HG02884 (cell line): ENCODE data around the gene NVL.
"Not testable (repeated sequence)": the region's sequence is repeated elsewhere in the genome, so short reads cannot be mapped to it uniquely, and the experiment has no call there.

Source experiments
- ATAC-seq: cut with Tn5 transposase; IDR thresholded peaks from one replicate; pipeline ENCODE4 v1.9.1; 2021; ENCODE audit warnings: mild to moderate bottlenecking, moderate library complexity; ENCODE audit not compliant: unreplicated experiment

NVL gene

DNA sequence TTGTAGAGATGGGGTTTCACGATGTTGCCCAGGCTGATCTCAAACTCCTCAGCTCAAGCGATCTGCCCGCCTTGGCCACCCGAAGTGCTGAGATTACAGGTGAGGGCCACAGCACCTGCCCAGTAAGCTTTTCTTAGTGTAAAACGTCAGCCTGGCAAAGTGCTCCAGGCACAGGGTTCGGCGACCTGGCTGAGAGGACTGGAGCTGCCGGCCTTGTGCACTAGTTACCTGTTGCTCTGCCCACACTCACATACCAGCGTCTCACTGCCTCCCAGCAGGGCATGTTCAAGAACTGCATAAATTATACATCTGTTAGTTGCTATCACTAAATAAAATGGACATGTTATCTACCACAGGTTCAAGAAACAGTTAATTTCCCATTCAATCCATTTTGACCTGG lies 91.8 kb downstream of the NVL start:
- ATAC-seq = no peak

DNA sequence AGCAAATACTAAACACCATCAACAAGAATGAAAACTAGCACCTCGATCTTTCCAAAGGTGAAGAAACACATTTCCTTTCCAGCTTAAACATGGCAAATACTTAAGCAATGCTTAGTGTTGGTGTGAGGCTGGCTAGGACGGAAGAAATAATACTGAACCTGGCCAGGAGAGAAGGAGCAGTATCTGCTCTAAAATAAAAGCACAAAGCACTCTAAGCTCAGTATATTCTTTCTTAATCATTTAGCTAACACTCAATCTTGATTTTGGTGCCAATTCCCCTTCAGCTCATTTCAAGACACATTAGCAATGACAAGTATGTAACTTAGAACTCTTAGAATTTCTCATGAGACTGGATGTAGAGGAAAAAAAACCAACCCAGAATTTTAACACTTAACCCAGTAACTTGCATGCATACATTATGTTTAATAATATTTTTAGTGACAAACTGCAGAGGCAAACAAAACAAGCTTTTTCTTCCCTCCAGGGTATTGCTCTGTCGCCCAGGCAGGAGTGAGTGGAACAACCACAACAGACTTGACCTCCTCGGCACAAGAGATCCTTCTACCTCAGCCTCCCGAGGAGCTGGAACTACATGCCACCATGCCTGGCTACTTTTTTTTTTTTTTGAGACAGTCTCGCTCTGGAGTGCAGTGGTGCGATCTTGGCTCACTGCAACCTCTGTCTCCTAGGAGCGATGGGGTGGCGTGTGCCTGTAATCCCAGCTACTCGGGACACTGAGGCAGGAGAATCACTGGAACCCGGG lies 92.7 kb downstream of the NVL start:
- no peak for ATAC-seq

DNA sequence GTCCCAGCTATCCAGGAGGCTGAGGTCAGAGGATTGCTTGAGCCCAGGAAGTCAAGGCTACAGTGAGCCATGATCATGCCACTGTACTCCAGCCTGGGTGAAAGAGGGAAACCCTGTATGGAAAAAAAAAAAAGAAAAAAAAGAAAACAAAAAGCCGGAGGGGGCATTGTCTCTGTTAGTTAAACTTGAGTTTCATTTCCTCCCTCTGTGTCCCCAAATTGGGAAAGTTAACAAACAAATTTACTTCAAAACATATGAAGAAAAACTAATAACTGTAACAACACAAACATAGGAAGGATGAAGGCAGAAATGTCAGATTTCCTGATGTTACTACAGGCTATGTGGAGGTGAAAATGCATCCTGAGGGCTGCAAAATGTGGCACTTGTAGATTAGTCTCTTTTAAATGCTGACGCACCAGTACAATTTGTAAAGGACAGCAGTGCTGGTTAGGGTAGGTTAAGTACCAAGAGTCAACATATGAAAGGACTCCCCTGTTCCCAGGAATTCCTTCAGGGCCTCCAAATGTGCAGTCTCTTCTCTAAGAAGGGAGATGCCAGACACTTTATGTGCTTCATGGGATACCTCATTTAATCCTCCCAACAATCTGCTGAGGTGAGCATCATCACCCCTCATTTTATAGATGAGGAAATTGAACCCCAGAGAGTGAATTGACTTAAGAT lies 94.0 kb downstream of the NVL start:
- ATAC-seq = no peak

DNA sequence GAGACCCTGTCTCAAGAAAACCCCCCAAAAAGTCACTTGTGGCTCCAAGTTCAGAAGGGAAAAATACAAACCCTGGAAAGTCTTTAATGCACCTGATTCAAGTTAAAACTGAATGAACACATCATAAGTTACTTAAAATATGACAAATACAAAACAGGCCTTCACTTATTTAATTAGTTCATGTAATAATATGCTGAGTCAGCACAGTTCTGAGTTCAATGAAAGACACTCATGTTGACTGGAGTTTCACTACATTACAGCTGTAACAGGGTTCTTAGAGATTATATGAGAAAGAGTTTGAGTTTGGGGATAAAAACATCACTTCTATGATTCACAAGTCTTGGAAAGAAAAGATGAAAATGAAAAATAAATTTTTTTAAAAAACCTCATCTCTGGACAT lies 96.0 kb downstream of the NVL start:
- no peak for ATAC-seq

DNA sequence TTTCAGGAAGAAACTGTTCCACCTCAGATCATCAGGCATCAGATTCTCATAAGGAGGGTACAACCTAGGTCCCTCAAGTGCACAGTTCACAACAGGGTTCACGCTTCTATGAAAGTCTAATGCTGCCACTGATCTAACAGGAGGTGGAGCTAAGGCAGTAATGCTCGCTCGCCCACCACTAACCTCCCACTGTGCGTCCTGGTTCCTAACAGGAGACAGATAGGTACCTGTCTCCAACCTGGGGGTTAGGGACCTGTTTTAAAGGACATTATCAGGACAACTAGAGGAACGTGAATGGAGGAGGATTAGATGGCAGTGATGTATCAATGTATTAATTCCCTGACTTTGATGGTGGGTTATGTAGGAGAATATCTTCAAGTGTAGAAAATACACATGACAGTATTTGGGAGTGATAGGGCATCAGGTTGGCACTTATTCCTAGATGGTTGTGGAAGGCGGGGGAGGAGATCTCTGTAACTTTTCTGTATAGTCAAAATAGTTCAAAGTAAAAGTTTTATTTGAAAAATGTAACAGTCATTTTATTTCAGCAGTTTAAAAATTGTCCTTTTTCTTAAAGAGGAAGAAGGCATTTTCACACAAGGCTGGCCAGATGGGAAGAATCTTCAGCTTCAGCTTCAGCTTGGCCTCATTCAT lies 103.0 kb downstream of the NVL start:
- ATAC-seq = no peak

DNA sequence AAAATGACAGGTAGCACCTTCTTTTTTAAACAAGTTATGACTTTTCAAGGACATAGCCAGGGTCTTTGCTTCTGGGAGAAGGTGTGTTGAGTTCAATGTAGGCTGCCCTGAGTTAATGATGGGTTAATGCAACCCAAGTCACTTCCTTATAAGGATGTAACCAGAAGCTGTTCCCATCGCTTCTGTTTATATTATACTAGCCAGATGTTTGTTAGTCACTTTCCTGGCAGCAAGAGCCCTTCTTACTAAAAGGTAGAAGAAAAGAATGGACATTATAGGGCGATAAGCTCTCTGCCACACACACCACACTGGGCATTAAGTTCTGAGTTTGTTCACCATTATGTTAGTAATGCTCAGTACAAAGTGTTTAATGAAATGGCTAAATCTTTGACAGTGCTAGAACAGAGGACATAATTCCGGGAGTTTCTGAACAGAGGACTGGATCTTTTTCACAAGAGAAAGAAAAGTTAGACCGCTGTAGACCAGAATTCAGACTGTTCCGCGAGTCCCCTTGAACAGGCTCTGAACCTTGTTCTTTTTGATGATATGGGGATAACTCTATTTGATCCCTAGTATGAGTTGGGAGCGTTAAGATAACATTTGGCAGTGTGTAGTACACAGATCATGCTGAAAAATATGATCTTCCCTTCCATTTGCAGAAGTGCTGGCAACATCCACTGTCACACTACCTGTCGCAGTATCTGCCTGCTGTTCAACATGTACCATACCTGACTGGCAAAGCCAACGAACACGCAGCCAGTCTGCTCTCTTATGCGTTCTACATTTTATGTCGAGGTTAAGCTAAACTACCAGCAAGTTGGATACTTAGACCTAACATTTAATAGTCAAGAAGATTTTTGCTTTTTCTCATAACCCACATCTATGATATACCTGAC lies 105.9 kb downstream of the NVL start:
- no peak for ATAC-seq

DNA sequence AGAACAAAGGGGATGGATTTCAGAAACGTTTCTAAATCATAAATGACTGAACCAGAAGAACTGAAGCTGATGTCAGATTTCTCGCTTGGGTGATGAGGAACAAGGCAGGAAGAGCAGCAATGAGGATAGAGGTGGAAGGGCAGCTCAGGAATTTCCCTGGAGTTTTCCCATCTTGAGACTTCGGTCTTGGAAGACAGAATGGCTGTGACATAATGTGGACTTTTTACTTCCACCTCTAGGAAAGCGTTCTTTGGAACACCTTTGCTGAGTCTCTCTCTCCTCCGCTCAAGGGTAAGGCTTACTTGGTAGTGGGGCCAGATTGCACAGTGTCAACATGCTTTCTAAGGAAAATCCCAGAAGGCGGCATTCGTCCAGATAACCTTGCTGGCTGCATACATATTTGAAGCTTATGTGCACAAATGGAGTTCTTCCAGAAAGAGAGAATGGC lies 110.3 kb downstream of the NVL start:
- ATAC-seq = no peak

DNA sequence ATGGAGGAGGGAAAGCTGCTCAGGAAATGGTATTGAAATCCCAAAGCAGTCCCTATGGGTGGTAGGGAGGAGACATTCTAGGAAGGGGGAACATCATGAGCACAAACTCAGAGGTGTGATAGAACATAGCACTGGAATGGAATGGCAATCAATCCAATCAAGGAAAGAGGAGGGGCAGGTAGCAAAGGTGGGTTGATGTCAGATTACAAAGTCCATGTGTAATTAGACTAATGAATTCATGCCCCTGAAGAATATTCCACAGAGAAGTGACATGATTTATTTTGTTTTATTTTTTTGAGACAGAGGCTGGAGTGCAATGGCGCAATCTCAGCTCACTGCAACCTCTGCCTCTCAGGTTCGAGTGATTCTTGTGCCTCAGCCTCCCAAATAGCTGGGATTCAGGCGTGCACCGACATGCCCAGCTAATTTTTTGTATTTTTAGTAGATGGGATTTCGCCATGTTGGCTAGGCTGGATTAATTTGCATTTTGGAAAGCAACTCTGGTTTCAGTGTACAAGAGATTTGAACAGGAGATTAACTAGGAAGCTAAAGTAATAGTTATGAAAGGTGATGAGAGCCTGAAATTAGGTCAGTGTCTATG lies 110.9 kb downstream of the NVL start:
- ATAC-seq = no peak

DNA sequence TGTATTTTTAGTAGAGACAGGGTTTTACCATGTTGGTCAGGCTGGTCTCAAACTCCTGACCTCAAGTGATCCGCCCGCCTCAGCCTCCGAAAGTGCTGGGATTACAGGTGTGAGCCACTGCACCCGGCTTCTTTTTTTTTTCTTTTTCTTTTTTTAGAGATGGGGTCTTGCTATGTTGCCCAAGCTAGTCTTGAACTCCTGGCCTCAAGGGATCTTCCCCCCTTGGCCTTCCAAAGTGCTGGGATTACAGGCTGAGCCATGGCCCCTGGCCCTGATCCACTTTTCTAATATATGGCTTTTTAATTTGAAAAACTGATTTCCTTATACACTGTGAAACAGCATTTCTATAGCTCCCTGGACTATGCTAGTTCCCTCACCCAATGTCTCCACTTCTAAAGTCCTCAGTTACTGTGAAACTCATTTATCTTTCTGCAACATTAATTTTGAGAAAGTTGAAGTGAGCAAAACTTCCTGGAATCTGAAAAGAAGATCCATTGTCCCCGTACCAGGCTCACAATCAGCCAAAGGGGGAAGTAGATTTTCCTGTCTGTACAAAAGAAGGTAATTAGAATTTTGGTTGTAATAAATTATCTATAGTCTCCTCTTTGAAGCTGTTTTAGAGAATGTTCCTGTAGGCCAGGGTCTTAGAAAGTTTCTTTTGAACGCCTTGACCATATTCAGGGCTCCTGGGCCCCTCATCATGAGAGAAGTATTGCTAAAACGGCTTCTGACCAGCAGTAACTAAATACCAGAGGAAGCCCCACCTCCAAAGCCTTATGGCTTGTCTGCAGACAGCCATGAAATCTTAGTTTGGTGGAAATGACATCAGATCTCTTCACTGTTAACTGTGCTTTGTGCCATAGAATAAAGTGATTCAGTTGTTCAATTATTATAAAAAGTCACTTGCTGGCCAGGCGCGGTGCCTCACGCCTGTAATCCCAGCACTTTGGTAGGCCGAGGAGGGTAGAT lies 112.0 kb downstream of the NVL start:
- ATAC-seq = no peak

DNA sequence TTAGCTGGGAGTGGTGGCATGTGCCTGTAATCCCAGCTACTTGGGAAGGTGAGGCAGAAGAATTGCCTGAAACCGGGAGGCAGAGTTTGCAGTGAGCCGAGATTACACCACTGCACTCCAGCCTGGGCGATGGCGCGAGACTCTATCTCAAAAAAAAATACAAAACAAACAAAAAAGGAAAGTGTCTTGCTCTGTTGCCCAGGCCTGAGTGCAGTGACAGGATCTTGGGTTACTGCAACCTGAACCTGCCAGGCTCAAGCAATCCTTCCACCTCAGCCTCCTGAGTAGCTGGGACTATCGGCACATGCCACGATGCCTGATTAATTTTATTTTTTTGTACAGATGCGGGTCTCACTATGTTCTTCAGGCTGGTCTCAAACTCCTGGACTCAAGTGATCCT lies 113.6 kb downstream of the NVL start:
- ATAC-seq = no peak

DNA sequence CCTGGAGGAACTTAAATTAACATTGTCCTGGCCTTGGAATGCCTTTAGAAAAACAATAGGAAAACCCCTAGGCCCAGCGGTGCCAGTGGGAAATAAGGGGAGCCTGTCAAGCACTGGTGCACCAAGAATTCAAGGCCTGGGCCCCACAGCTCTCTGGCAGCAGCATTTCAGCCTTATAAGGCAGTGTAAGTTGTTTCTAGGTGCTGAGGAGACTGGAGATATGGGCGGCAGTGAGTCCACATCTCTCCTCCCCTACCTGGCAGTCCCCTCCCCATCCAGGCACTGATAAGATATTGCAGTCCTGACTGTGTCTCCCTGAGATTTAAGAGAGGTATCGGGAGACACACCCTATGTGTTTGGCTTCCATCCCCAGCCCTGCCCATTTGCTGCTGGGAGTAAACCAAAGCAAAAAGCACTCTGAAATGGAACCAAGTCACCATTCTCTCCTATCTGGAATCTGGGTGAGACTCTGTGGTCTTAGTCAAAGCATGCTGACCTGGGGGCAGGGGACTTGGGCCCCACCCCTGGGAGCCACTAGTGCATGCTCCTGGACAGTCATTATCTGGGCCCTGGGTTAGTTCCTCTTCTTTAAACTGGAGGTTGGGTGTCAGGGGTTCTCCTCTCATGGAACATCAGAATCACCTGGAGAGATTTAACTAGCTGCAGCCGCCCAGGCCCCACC lies 116.4 kb downstream of the NVL start:
- no peak for ATAC-seq

DNA sequence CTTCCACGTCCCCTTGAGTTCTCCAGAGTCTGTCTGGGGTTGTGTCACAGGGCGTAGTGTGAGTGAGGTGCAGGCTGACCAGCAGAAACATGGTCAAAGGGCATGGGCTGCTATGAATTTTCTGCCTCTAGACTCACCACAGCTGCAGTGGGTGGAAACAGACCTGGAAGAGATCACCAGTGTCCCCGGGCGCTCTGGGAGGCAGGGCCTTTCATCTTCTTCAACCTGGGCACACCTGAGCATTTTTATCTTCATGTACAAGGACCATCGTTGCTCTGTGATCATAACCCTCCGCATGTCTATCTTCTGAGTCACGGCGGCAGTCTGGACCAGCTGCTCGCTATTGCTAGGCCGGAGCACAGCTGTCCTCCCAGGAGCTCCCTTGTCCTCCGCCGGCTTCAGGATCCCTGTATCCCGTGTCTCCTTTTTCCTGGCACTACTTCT lies 117.3 kb downstream of the NVL start:
- no peak for ATAC-seq

DNA sequence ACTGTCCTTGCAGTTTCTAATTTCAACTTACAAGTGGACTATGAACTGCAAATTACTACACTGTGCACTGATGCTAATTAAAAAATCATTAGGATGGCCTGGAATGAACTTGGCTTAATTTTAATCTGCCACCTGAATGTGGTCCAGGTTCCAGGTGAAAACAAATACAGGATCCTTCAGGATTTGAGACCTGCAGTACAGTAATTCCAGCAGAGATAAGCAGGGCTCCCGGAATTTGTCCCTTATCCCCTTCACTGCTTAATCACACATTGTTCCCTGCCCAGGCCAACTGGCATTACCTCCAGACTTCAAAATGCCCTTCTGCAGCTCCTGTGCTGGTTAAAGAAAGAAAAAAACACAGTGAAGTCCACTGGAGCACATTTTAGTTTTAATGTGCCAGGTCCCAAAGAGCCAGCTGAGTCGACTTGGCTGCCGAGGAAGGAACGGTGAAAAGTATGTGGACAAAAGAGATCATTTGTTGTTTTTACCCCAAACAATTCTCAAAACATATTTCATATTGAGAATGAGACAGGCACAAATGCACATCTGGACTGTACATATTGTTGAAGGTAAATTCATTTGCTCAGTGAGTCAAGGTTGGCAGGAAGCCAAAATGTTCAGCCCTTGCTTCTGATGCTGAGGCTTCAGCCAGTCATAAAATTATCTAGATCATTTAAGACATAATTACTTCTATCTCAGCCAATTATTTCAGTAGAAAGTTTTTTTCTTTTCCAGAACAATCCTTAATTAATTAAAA lies 118.6 kb downstream of the NVL start:
- no peak for ATAC-seq

DNA sequence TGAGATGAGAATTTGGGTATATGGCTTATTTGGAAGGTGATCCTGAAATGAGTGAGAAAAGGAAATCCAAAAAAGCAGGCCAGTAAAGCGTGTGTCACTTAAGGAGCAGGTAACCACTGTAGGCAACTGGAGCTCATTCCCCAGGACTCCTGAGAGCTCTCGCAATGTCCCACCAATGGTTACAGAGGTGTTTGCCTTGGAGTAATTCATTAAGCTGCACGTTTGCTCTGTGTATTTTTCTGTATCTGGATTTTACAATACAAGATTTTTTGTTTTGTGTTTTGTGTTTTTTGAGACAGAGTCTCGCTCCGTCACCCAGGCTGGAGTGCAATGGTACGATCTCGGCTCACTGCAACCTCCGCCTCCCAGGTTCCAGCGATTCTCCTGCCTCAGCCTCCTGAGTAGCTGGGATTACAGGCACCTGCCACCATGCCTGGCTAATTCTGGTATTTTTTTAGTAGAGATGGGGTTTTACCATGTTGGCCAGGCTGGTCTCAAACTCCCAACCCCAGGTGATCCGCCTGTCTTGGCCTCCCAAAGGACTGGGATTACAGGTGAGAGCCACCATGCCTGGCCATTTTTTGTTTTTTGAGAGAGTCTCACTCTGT lies 123.9 kb downstream of the NVL start:
- ATAC-seq = not testable (repeated sequence)

DNA sequence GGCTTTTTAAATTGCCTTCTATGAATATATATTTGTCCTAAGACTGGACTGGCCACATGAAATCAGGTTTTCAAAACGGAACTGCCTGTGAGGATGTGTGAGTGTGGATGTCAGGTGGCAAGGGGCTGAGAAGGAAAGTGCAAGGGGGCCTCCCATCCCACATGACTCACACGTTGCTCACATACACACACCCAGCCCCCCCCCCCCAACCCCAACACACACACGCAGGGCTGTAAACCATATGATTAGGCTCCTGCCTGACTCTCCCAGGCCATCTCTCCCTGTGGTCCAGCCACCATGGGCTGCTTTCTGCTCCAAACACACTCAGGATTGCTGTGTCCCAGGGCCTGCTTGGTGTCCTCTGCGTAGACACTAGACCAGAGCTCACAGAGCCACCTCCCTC lies 124.5 kb downstream of the NVL start:
- peak; percentile 41 for ATAC-seq

DNA sequence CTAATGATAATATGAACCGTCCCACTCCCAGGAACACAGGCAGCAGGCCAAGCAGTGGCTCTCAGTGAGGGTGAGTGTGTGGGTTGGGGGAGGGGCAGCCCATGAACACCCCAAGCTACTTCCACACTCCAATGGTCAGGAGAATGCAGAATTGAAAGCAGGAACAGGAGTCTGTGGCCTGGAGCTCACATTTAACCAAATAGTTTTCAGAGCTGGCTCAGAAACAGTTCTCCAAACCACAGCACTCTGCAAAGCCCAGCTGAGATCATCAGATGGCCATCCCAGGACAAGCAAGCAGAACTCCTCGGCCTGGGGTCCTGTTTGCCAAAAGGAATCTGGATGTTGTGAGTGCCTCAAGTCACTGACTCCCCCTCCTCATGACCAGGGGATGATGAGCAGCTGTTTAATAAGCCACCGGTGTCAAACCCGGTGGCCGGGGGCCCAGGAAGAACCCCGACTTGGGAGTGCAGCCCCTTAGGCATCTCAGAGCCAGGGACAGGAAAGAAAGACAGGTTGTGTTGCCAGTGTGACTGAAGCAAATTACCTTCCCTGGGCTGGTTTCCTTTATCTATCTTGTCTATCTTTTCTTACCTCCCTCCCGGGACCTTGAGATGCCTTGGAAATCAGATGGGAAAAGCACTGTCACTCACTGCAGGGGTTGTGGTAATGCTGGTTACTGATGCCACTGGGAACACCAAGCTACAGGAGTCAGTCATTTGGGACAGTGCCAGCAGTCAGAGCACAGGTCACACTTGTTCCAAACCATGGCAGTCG lies 126.5 kb downstream of the NVL start:
- peak; percentile 47 for ATAC-seq

DNA sequence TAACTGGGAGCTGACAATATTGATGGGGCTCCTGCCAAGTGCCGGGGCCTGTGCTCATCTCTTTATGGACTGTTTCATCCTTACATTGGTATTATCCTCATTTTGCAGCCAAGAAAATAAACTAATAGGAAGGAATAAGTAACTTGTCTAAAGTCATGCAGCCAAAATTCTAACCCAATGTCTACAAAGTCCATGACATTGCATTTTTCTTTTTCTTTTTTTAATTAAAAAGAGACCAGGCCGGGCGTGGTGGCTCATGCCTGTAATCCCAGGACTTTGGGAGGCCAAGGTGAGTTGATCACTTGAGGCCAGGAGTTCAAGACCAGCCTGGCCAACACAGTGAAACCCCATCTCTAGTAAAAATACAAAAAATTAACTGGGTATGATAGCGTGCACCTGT lies 128.1 kb downstream of the NVL start:
- no peak for ATAC-seq
